ENCODE measurements around the gene LRRFIP1.

- TF ChIP-seq, protein P1, sequence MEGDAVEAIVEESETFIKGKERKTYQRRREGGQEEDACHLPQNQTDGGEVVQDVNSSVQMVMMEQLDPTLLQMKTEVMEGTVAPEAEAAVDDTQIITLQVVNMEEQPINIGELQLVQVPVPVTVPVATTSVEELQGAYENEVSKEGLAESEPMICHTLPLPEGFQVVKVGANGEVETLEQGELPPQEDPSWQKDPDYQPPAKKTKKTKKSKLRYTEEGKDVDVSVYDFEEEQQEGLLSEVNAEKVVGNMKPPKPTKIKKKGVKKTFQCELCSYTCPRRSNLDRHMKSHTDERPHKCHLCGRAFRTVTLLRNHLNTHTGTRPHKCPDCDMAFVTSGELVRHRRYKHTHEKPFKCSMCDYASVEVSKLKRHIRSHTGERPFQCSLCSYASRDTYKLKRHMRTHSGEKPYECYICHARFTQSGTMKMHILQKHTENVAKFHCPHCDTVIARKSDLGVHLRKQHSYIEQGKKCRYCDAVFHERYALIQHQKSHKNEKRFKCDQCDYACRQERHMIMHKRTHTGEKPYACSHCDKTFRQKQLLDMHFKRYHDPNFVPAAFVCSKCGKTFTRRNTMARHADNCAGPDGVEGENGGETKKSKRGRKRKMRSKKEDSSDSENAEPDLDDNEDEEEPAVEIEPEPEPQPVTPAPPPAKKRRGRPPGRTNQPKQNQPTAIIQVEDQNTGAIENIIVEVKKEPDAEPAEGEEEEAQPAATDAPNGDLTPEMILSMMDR (IDR thresholded peaks at IDR 0.05; ENCODE audit: low read depth, low read length, poor library complexity, severe bottlenecking): peak; percentile 79
- no peak for TF ChIP-seq EZH2phosphoT487 (IDR thresholded peaks at IDR 0.05; ENCODE audit: borderline replicate concordance, low read length)
Observed at GRCh38 chr2:237673130-237674001, 46.0 kb downstream of the LRRFIP1 start.
